GM18861 (cell line): ENCODE measurements around the gene SCNN1G.
"Not testable (repeated sequence)": the region's sequence is repeated elsewhere in the genome, so short reads cannot be mapped to it uniquely, and the experiment has no call there.

Experiments
- ATAC-seq: cut with Tn5 transposase; IDR thresholded peaks from one replicate; pipeline ENCODE4 v1.9.1; 2021; ENCODE audit not compliant: unreplicated experiment

SCNN1G gene

GRCh38 chr16:23248261-23249194 is 66.0 kb downstream of the SCNN1G start:
- ATAC-seq: no peak

GRCh38 chr16:23249830-23250229 is 67.3 kb downstream of the SCNN1G start:
- ATAC-seq: no peak

GRCh38 chr16:23252310-23252709 is 69.8 kb downstream of the SCNN1G start:
- no peak for ATAC-seq

GRCh38 chr16:23253650-23254049 is 71.1 kb downstream of the SCNN1G start:
- not testable (repeated sequence) for ATAC-seq

- ATAC-seq: no peak
Measured at GRCh38 chr16:23254338-23254737, 71.8 kb downstream of the SCNN1G start.

- ATAC-seq: no peak
Measured at GRCh38 chr16:23255000-23255399, 72.5 kb downstream of the SCNN1G start.

GRCh38 chr16:23256440-23256839 is 73.9 kb downstream of the SCNN1G start:
- ATAC-seq: no peak

- no peak for ATAC-seq
Measured at GRCh38 chr16:23257682-23258081, 75.1 kb downstream of the SCNN1G start.

- ATAC-seq: no peak
Measured at GRCh38 chr16:23258919-23259237, 76.3 kb downstream of the SCNN1G start.
